Fibroblast of skin of abdomen (primary cell): ENCODE measurements around the gene TUBGCP2.
"Not testable (repeated sequence)": the region's sequence is repeated elsewhere in the genome, so short reads cannot be mapped to it uniquely, and the experiment has no call there.

Experiments
- DNase-seq: peaks from one replicate; pipeline ENCODE4 v3.0.0-alpha.2; 2013

The TUBGCP2 gene

DNA sequence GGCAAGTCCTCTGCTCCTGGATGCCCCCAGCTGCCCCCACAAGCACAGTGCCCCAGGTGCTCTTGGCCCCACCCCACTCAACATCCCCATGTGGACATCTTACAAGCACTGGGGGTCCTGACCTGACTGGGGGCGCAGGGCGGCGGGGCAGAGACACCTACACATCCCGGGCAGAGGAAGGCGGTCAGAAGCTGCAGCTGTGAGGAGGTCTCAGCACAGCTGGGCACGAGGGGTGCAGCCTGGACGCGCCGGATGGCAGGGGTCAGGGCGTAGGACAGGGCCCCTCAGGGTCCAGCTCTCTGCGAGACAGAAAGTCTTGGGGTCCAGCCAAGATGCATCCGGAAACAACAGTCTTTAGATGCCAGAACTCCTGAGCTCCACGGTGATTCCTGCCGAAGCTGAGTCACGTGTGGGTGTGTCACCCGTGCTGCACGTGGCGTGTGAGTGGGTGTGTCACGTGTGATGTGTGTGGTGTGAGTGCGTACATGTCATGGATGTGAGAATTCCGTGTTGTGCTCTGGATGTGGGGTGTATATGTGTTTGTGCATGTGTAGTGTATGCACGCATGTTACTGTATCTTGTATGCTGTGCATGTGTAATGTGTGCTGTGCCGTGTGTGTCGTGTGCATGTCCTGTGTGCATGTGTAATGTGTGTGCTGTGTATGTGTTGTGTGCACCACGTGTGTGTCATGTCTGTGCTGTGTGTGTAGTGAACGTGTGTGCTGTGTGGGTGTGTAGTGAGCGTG is 65.9 kb downstream of the TUBGCP2 start:
- no peak for DNase-seq

DNA sequence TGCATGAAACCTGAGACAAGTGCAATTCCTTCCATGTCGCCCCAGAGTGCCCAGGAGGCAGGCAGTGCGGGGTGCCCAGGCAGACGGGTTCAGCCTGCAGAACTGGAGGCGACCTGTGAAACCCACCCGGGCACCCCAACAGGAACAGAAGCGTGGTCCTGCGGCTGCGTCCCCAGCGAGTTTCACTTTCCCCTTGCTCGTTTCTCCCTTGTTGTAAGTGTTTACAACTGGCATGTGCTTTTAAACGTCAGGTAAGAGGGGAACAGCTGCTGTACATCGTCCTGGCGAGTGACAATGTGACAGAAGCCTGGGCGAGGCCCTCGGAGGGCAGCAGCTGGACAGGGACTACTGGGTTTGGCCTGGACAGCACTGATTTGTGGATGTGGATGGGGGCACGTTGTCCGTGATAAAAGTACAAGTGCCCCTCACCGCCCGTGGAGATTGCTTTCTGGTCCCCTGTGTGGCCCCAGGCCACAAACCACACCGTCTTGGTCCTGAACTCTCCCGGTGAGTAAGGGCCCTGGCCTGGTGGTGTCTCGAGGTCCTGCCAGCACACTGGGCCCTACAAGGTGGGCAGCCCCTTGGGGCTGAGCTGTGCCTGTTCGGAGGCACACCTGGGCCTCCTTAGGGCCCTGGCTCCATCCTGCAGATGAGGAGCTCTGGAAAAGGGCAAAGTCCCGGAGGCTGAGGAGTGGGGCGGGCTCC is 67.0 kb downstream of the TUBGCP2 start:
- no peak for DNase-seq

DNA sequence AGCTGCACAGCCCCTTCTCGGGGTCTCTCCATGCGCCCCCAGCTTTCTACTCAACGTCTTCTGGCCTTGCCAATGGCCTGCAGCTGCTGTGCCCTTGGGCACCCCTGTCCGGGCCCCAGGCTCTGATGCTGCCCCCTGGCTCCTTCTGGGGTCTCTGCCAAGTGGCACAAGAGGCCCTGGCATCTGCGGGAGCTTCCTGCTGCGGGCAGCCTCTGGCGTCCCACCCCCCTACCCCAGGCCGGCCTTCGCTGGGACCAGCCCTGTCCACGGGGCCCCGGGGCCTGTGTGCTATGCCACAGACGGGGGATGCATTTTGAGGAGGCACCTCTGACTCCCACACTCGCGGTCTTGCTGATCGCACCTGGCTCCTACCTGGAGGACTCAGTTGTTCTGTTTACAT is 68.7 kb downstream of the TUBGCP2 start:
- DNase-seq, result no peak

DNA sequence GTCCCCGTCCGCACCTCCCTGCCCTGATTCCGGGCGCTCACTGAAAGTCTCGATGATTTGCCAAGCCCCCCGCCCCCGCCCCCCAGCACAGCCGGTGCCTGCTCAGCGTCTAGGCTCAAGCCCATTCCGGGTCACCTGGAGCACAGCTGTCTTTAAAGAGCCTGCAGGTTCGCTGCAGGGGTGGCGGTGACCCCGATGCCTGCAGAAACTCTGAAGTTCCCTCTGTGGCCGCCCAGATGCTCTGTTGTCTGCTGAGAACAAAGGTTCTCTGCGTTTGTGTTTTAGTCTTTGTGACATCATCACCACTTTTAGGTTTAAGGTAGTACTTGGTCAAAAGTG is 70.2 kb downstream of the TUBGCP2 start:
- DNase-seq, result no peak

DNA sequence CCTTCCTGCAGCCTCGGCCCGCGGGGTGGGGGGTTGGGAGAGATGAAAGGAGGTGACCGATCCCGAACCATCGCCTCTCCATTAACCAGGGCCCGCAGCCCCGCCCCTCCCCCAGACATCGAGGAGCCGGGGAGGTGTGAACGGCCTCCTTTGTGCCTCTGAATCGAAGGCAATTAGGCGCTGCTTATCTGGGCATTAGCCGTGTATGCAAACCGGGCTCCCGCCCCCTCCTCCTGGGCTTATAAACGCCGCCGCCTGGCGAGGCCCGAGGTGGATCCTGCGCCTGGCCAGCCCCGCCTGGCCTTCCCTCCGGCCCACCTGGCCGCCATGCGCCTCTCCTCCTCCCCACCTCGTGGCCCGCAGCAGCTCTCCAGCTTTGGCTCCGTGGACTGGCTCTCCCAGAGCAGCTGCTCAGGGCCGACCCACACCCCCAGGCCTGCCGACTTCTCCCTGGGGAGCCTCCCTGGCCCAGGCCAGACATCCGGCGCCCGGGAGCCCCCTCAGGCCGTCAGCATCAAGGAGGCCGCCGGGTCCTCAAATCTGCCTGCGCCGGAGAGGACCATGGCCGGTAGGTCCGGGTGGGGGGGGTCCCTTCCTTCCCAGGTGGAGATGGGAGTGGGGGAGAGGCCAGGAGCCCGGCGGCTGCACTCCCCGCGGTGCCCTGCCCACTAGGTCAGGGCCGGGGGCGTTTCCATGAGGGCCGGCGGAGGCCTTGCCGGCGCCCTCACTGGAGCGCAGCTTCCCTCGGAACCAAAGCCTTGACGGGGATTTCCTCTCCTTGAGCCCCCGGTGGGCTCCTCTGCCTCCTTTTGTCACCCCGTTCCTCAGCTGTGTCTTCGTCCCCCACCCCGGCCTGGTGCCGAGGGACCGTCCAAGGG is 70.8 kb downstream of the TUBGCP2 start, which contains the start of gene VENTX:
TSS of gene VENTX (plus strand) at position 268 of the 878 bp plus-strand sequence. CDS start at position 328, 60 bp downstream.
- DNase-seq, result no peak

DNA sequence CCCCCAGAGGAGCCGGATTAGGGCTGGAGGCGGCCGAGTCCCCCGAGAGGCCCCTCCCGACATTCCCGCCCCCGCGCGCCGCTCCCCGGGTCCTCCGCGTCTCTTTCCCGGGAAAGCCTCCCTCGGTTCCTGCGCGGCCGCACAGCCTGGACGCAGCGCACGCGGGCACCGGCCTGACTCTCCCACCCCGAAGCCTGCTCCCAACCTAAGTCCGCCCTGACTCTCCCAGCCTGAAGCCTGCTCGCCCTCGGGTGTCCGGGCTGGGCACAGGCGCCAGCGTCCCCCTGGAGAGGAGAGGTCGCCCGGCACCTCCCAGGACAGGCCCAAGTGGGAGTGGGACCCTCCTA is 71.5 kb downstream of the TUBGCP2 start:
- DNase-seq, result no peak

DNA sequence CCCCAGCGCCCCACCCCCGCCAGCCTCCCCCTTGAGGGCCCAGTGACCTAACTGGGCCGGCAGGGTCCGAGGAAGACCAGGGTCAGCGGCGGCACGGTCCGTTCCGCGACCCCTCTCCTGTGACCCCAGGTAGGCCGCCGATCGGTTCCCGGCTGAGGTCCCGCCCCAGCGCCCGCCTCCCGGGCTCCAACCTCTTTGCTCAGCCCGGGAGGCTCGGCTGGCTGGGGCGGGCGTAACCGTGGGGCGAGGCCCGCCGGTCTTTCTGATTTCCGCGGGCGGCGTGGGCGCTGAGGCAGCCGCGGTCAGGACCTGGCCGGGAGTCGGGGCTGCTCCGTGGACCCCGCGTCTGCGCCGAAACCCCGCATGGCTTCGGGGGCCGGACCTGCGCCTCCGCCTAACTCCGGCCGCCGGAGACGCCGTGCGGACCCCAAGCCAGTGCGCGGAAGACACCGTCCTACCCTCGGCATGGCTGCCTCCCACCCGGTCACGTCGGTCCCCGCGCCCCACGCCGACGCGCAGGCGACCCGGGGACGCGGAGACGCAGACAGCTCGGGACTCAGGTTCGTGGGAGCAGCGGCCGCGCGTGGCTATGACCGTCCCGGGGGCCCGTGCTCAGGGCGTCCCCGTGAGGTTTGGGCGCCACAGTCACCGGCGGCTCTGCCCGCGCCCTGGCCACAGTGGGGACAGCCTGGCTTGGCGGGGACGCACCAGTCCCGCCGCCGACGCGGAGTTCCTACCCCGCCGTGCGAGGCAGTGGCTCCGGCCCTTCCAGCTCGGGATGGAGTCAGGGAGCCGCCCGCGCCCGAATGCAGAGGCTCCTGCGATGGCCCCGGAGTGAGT is 72.1 kb downstream of the TUBGCP2 start:
- DNase-seq, result no peak

DNA sequence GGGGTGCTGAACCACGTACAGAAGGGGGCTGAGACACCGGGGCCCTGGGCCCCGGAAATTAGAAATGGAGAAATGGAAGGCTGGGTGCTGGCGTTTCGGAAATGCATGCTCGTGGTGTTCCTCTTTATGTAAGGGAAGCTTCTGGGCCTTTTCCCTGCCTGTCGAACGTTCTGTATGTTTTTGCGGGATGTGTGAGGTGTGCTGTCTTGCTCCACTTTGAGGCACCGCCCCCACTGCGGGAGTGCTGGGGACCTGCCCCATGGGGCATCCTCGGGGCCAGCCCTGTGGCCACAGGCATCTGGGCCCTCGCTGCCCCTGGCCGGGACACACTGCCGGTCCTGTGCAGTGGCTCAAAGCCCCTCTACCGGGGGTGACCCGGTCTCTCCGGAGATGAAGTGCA is 72.7 kb downstream of the TUBGCP2 start:
- DNase-seq, result no peak

DNA sequence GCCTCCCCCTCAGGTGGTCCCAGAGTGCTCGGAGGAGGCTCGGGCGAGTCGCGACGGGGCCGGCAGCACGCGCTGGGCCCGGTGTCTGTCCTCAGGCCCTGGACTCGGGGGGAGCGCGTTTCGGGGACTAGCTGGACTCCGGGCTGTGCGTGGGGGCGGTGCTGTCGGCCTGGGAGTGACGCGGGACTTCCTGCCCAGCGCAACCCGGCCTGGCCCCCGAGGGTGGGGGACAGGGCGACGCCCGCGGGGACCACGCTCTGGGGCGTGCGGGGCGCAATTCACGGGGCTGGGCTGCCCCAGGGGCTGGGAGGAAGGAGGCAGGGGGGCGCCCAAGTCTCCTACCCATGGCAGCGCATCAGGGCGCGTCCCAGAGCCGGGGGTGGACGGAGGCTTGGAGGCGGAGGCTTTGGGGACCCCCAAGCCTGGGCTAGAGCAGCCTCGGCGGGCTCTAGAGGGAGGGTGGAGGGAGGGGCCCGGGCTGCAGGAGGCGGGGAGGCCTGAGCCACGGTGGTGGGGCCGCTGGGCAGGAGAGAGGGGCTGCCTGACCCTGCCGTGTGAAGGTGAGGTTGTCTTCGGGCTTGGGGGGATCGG is 73.3 kb downstream of the TUBGCP2 start:
- DNase-seq, result no peak

DNA sequence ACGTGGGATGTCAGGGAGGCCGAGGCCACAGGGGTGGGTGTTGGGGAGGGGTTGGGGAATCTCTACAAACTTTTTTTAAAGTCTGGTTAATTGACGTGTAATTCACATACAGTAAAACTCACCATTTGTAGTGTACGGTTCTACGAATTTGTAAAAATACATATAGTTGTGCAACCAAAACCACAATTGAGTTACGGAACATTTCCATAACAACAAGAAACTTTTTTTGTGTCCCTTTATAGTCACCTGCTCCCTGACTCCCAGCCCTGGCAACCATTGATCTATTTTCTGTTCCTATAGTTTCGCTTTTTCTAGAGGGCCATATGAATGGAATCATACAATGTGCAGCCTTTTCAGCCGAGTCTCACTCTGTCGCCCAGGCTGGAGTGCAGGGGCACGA is 73.9 kb downstream of the TUBGCP2 start:
- not testable (repeated sequence) for DNase-seq

DNA sequence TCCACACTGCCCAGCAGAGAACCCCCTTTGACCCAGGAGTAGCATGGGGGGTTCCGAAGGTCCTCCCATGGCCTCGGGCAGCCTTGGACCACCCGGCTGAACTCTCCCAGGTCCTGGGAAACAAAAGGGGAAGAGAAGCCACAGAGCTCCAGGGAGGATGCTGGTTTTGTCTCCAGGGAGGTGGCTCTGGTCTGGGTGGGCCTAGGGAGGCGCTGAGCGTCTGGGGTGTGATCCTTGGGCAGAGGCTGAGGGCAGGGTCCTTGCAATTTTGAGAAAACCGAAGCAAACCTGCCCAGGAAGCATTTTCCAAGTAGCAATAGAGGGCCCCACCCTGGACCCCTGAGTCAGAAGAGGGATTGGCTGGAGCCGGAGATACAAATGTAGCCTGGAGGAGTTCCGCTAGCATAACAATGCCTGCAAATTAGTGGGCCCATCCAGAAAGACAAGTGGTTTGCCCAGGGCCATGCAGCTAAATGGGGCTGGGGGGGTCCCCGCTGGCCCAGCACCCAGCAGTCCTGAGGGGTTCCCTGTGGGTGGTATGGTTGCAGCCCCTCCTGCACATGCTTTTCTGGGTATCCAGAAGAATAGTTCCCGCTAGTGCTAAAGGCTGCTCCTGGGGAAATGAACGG is 76.6 kb downstream of the TUBGCP2 start:
- no peak for DNase-seq

DNA sequence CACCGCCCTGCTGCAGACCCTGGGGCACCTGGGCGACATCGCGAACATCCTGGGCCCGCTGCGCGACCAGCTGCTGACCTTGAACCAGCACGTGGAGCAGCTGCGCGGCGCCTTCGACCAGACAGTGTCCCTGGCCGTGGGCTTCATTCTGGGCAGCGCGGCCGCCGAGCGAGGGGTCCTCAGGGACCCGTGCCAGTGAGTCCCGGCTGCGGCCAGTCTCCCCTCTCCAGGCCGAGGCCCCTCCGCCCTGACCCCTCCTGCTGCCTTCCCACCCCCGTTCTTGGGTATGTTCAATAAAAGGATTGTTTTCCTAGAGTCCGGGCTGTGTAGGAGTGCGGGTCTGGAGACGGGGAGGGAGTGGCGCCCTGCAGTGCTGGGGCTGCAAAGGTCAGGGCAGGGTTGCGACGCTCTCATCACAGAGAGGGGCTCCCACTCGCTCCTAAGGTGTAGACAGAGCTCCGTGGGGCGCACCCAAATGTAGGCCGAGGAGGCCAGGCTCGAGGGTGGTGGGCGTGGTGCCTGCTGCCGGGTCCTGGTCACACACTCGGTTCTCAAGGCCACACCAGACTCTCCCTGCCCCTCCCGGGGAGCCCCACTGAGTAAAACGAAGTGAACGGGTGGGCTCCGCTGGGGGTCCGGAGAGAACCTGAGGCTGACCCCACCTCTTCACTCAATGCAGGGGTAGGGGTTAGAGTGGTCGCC is 77.3 kb downstream of the TUBGCP2 start:
- no peak for DNase-seq

DNA sequence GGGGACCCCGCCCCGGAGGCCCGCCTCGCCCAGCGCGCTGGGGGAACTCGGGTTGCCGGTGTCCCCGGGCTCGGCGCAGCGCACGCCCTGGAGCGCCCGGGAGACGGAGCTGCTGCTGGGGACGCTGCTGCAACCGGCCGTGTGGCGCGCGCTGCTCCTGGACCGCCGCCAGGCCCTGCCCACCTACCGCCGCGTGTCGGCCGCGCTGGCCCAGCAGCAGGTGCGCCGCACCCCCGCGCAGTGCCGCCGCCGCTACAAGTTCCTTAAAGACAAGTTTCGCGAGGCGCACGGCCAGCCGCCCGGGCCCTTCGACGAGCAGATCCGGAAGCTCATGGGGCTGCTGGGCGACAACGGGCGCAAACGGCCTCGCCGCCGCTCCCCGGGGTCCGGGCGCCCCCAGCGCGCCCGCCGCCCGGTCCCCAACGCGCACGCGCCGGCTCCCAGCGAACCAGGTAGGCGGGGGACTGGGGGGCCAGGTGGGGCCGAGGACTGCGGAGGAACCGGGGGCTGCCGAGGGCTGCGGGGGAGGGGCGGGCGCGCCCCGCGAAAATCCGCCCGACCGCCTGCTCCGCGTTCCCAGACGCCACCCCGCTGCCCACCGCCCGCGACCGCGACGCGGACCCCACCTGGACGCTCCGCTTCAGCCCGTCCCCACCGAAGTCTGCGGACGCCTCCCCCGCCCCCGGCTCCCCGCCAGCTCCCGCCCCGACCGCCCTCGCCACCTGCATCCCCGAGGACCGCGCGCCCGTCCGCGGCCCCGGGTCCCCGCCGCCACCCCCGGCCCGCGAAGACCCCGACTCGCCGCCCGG is 78.1 kb downstream of the TUBGCP2 start:
- DNase-seq, result no peak

DNA sequence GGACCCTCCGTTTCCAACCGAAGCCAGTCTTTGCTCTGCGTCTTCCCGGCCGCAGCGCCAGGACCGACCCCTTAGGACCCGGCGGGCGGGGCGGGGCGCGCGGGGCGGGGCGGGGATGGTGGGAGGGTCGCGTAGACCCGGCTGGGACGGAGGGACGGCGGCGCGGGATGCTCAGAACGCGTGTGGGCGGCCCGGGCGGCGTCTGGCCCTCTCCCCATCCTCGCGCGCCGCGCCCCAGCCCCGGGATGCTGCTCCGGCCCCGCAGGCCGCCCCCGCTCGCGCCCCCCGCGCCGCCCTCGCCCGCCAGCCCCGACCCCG is 78.7 kb downstream of the TUBGCP2 start, which contains the start of gene UTF1:
TSS of gene UTF1 (plus strand) at position 174 of the 318 bp plus-strand sequence. CDS start at position 246, 72 bp downstream.
- DNase-seq, result no peak

DNA sequence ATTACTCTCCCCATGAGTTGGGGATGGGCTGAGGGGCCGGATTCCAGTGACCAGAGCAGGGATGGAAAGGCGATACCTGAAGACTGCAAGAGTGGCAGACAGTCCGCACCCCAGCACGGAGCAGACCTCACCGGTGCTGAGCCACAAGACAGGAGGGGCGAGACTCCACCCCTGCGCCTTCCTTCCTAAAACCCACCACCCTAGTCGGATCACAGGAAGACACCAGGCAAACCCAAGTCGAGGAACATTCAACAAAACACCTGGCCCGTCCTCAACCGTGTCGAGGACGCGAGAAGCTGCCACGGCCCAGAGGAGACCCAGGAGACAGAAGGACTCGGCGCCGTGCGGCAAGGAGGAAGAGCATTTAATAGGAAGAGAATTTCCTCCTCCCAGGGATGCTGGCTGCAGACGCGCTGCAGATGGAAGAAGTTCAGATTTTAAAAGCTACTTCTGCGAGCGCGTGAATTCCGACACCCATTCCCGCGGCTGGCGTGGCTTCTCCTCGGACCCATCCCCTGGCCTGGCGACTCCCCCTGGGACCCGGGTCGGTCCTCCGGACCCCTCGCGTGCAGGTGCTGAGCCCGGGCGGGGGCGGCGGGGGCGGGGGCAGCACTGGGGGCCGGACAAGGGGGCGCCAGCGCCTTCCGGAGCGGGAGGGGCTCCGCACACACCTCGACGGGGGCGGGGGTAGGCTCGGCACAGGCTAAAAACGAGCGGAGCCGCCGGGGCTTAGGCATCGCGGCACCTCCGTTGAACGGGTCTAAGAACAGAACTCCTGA is 79.2 kb downstream of the TUBGCP2 start:
- no peak for DNase-seq
